Fibroblast of skin of right biceps (primary cell): Measurements from ENCODE around the gene SPDYE9.
"Not testable (repeated sequence)": the region's sequence is repeated elsewhere in the genome, so short reads cannot be mapped to it uniquely, and the experiment has no call there.

ENCODE experiments used
- DNase-seq: peaks from one replicate; pipeline ENCODE4 v3.0.0-alpha.2; 2013

Gene SPDYE9, protein sequence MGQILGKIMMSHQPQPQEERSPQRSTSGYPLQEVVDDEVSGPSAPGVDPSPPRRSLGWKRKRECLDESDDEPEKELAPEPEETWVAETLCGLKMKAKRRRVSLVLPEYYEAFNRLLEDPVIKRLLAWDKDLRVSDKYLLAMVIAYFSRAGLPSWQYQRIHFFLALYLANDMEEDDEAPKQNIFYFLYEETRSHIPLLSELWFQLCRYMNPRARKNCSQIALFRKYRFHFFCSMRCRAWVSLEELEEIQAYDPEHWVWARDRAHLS

DNA sequence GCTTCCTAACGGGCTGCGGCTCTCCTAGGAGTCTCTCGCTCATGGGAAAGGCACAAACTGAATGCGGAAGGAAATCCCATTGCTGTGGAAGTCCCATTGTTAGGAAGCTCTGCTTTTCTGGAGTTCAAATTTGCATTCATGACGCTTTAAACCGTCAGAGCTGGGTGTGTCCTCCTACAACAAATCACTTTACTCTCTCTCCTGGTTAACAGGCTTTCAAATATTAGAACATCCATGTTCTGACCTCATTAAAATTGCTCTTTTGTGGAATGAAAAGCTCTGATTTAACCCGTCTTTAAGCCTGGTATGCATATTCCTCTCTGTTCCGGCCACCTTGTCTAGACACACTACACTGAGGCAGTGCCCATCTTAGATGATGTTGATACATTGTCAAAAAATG lies at the start of gene SPDYE9:
Gene SPDYE9 (minus strand): TSS at position 101 of the 400 bp plus-strand sequence. CDS start 1,800 bp downstream, outside the sequence.
- DNase-seq, result not testable (repeated sequence)

DNA sequence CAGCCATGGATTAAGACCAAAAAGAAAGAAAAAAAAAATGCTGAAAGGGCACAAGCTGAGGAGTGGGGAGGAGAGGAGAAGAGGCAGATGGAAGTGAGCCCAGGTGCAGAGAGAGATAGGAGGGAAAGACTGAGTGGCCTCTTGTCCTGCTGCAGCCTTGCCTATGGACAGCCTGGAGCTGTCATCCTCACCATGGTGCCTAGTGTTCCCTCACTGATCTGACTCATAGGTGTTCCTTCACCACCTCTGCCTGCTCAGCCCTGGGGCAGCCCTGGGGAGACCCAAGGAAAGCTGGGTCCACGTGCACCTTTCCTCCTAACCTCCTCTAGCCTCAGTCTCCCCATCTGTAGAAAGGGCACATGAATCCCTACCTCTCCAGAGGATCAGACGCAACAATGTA lies 49.0 kb upstream of the SPDYE9 start:
- not testable (repeated sequence) for DNase-seq

DNA sequence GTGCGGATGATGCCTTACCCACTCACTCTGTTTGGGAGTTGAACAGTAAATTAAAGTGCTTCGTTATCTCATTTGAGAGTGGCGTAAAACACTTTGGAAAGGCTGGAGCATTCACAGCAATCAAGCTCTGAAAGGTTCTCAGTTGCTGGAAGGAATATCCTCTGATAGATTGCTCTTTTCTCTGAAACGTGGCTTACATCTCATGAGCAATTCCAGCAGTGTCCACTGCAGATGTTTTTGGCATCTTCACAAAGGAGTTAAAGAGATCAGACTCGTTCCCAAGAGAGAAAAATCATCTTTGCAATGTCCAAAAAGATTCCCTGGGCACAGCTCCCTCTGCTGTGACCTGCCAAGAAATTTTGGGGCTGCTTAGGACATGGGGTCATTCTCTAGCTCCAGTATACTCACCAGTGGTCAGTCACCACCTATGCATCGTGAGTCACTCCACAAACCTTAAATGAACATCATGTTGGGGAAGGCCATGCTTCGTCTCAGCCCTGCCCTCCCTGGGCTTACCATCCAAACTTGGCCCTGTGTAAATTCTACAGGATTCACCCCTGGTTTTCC lies 46.9 kb upstream of the SPDYE9 start:
- not testable (repeated sequence) for DNase-seq

DNA sequence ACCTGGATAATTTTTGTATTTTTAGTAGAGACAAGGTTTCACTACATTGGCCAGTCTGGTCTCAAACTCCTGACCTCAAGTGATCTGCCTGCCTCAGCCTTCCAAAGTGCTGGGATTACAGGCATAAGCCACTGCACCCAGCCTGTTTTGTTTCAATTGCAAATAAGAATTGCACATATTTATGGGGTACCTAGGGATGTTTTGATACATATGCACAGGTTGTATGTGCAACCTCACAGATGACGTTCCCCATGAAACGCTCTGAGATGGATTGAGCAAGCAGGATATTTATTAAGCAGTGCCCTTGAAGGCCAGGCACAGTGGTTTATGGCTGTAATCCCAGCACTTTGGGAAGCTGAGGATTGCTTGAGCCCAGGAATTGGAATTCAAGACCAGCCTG lies 44.8 kb upstream of the SPDYE9 start:
- DNase-seq, result not testable (repeated sequence)

DNA sequence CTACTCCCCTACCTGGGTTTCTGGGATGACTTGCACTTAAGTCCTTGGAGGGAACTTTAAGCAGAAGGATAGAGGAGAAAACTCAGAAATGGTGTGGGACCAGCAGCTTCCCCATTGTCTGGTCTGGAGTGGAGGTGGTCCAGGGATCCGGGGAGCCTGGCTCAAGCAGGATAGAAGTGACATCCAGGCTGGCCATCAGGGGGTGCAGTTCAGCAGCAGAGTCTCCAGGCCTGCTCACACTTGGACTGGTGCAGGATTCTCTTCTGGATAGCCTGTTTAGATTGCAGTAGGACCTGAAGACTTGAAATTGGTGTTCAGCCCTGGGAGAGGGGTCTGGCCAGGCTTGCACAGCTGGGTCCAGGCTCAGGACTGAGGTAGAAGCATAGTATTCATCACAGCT lies 38.3 kb upstream of the SPDYE9 start:
- not testable (repeated sequence) for DNase-seq

DNA sequence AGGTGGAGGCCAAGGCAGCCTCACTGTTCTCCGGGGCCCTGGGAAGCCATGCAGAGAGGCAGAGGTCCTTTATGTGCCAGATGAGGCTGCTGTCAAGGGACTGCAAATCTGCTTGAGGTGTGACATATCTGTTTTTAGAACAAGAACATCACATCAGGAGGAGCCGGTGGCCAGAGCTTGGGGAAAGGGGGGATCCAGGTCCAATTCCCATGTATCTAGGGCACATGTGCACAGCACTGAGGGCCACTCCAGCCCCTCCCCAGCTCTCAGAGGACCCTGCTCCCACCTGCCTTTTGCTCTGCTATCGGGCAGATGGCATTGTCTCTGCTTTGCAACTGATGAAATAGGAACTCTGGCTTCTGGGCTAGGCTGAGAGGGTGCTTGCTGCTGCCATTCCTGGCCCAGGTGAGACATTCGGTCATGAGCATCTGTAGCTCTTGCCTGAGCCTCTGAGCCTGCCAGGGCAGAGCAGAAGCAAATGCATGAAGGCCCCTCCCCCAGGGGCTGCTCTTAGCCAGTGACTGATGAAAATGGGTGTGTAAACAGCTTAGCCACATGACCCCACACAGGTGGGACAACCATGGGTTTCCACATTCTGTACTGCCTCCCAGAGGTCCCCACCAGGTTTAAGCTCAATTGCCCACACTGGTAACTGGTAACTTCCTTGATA lies 37.1 kb upstream of the SPDYE9 start:
- DNase-seq, result not testable (repeated sequence)

DNA sequence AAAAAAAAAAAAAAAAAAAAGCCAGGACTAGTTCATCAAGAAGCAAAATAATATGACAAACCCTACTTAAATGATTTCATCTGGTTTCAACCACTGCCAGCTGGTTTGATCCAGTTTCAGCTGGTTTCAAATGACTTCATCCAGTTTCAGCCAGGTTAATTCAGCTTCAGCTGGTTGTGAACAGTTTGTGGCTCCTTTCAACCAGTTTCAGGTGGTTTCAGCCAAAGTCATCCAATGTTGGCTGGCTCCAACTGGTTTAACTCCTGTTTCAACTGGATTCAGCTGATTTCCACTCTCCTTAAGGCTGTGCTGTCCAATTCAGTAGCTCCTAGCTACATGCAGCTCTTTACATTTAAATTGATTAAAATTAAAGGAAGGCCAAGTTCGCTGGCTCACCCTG lies 32.3 kb upstream of the SPDYE9 start:
- DNase-seq, result not testable (repeated sequence)

DNA sequence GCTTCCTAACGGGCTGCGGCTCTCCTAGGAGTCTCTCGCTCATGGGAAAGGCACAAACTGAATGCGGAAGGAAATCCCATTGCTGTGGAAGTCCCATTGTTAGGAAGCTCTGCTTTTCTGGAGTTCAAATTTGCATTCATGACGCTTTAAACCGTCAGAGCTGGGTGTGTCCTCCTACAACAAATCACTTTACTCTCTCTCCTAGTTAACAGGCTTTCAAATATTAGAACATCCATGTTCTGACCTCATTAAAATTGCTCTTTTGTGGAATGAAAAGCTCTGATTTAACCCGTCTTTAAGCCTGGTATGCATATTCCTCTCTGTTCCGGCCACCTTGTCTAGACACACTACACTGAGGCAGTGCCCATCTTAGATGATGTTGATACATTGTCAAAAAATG lies 28.0 kb downstream of the SPDYE9 start, which contains the start of gene SPDYE11:
Gene SPDYE11 (minus strand): TSS at position 101 of the 400 bp plus-strand sequence. CDS start 1,800 bp downstream, outside the sequence.
- DNase-seq, result not testable (repeated sequence)

DNA sequence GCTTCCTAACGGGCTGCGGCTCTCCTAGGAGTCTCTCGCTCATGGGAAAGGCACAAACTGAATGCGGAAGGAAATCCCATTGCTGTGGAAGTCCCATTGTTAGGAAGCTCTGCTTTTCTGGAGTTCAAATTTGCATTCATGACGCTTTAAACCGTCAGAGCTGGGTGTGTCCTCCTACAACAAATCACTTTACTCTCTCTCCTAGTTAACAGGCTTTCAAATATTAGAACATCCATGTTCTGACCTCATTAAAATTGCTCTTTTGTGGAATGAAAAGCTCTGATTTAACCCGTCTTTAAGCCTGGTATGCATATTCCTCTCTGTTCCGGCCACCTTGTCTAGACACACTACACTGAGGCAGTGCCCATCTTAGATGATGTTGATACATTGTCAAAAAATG lies 56.2 kb downstream of the SPDYE9 start, which contains the start of gene SPDYE8:
Gene SPDYE8 (minus strand): TSS at position 101 of the 400 bp plus-strand sequence. CDS start 1,800 bp downstream, outside the sequence.
- DNase-seq, result not testable (repeated sequence)
